Stimulated activated CD8-positive, alpha-beta memory T cell treated with anti-CD3 and anti-CD28 coated beads, Interleukin-12 subunit alpha, Interleukin-12 subunit beta, amount 100 ng/mL, for 24 hours (primary cell): ENCODE measurements around the gene CYP2C18.
"Not testable (repeated sequence)": the region's sequence is repeated elsewhere in the genome, so short reads cannot be mapped to it uniquely, and the experiment has no call there.

Source experiments
- DNase-seq: peaks from one replicate; pipeline ENCODE4 v3.0.0-alpha.2; 2020; ENCODE audit errors: extremely low read depth

Gene CYP2C18

GRCh38 chr10:94747137-94747536, 63.6 kb downstream of the CYP2C18 start:
- DNase-seq = no peak

GRCh38 chr10:94747838-94748237, 64.3 kb downstream of the CYP2C18 start:
- no peak for DNase-seq

- DNase-seq = no peak
These were observed 74.4 kb downstream of the CYP2C18 start for GRCh38 chr10:94757916-94758315.

GRCh38 chr10:94760586-94761178, 77.2 kb downstream of the CYP2C18 start:
- no peak for DNase-seq

- no peak for DNase-seq
These were observed 78.9 kb downstream of the CYP2C18 start, which contains the start of gene CYP2C19 for GRCh38 chr10:94762393-94762792. Gene CYP2C19, plus strand, starts transcription at chr10:94762681. Its CDS starts 25 bp downstream, at chr10:94762706.

GRCh38 chr10:94775425-94775824, 91.9 kb downstream of the CYP2C18 start:
- DNase-seq = not testable (repeated sequence)

GRCh38 chr10:94777886-94778458, 94.4 kb downstream of the CYP2C18 start:
- DNase-seq = no peak

- DNase-seq = no peak
These were observed 97.3 kb downstream of the CYP2C18 start for GRCh38 chr10:94780844-94781243.

- DNase-seq = no peak
These were observed 100.7 kb downstream of the CYP2C18 start for GRCh38 chr10:94784256-94784655.

GRCh38 chr10:94785211-94785610, 101.7 kb downstream of the CYP2C18 start:
- no peak for DNase-seq
